Activated naive CD4-positive, alpha-beta T cell treated with anti-CD3 and anti-CD28 coated beads, Interleukin-2, amount 50 U/mL, for 16 hours (primary cell): ENCODE results near the gene EDN1.
A peak's percentile ranks its signal among the peaks of the same experiment; 100 is the strongest.

ENCODE experiments used
- DNase-seq: peaks from one replicate; pipeline ENCODE4 v3.0.0-alpha.2; 2020

EDN1 gene

DNA sequence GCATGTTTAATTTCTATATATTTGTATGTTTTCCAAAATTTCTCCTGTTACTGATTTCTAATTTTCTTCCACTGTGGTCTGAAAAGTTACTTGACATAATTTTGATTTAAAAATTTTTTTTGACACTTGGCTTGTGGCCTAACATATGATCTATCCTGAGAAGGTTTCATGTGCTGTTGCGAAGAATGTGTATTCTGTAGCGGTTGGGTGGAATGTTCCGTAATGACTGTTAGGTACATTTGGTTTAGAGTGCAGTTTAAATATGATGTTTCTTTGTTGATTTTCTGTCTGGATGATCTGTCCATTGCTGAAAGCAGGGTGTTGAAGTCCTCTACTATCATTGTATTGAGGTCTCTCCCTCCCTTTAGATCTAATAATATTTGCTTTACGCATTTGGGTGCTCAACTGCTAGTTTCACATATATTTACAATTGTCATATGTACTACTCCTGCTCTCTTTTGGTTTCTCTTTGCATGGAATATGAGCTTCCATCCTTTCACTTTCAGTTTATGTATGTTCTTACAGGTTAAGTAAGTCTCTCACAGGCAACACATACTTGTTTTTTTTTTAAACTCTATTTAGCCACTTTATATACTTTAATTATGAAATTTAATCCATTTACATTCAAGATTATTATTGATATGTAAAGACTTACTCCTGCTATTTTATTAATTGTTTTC lies 19.5 kb upstream of the EDN1 start:
- DNase-seq = no peak

DNA sequence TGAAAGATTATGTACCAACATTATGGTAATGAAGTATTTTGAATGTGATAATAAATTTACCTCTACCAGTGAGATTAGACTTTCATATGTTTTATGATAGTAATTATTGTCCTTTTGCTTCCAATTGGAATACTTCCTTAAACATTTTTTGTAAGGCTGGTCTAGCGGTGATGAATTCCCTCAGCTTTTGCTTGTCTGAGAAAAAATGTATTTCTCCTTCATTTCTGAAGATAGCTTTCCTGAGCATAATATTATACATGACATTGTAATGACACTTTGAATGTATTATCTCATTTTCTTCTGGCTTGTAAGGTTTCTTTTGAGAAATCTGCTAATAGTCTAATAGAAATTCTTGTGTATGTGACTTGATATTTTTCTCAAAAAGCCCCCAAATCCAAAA lies 18.6 kb upstream of the EDN1 start:
- DNase-seq = no peak

- DNase-seq = no peak
Measured at GRCh38 chr6:12271997-12272396, 18.2 kb upstream of the EDN1 start.

GRCh38 chr6:12275107-12275506 lies 15.1 kb upstream of the EDN1 start:
- DNase-seq = no peak

DNA sequence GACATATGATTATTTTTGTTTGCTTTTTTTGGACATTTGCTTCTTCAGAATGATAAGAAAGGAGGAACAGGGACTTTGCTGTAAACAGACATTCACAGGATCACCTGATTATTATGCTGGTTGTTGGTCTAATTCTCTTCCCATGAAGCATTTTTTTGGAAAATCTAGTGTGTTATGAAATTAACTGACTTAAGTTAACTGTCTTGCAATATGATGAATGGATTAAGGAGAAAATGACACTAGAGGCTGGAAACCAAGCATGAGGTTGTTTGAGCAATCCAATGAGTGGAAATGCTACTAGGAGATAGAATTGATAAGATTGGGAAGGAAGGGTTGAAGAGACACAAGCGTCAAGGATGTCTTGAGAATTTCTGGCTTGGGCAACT lies 13.2 kb upstream of the EDN1 start:
- DNase-seq = no peak

- no peak for DNase-seq
Measured at GRCh38 chr6:12277386-12277785, 12.8 kb upstream of the EDN1 start.

- no peak for DNase-seq
Measured at GRCh38 chr6:12278915-12279314, 11.2 kb upstream of the EDN1 start.

GRCh38 chr6:12279322-12280091 lies 10.7 kb upstream of the EDN1 start:
- DNase-seq = no peak

DNA sequence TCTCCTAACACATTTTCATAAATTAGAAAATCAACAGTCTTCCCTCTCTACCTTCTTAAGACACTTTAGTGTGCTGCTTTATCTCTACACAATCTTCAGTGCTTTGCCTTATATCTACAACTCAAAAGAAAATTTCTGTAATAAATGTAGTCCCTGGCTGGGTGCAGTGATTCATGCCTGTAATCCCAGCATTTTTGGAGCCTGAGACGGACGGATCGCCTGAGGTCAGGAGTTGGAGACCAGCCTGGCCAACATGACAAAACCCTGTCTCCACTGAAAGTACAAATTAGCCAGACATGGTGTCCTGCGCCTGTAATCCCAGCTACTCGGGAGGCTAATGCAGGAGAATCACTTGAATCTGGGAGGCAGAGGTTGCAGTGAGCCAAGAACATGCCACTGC lies 9.7 kb upstream of the EDN1 start:
- no peak for DNase-seq

DNA sequence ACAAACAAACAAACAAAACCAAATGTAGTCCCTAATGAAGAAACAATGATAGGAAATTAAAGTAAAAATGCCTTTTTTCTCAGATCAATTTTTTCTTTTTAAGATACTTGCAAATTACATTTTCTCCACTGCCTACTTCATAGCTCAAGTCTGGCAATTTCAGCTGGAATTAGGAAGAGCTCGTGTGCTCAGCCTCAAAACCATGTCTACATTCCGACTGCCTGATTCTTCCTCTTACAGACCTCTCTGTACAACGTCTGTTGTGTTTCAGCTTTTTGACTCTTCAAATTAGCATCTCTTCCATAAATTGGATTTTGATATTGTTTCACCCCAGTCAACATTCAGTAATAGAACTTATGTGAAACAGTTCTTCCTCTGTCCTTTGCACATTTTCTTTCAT lies 9.3 kb upstream of the EDN1 start:
- DNase-seq = no peak

DNA sequence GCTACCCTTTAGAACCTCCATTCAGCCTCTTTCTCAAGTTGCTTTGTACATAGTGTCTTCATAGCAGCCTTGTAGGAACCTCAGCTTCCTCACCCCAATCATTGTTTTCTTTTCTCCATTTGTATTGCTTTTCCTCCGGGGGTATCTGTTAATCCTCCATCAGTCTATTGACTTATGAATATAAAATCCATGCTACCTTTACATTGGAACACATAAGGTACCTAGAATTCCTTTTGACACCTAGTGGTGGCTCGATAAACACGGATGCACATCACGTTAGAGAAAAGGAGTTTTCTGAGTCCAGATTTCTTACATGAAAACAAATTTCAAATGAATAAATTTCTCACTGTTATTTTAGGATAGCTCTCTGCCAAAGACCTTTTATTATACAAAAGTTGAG lies 6.3 kb upstream of the EDN1 start:
- DNase-seq = no peak

DNA sequence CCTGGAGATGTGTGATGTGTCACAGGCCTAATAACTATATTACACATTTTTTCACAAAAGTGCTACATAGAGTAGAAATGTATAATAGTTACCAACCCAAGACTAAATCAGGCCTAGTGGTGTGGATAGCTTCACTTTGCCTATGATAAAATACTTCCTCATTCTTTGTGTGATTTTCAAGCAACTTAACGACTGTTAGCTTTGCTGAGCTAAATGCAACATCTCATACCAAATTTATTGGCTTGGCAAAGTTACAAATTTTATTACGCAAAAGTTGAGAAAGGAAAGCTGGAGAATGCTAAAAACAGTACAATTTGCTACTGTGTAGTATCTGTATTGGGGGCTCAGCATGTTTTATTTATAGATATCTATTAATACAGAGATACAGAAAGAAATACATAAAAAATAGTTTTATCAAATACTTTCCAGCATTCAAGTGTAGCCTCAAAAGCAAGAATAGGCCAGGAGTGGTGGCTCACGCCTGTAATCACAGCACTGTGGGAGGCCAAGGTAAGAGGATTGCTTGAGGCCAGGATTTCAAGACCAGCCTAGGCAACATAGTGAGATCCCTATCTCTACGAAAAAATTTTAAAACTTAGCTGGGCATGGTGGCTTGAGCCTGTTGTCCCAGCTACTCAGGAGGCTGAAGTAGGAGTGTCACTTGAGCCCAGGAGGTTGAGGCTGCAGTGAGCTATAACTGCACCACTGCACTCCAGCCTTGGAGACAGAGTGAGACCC lies 3.6 kb upstream of the EDN1 start:
- DNase-seq = no peak

- no peak for DNase-seq
Measured at GRCh38 chr6:12288211-12288618, 1.9 kb upstream of the EDN1 start.

- no peak for DNase-seq
Measured at GRCh38 chr6:12288914-12289313, 1.2 kb upstream of the EDN1 start.

GRCh38 chr6:12289365-12289919 lies 719 bp upstream of the EDN1 start:
- DNase-seq = peak; percentile 59

GRCh38 chr6:12291071-12291838 lies 1.1 kb downstream of the EDN1 start:
- no peak for DNase-seq

DNA sequence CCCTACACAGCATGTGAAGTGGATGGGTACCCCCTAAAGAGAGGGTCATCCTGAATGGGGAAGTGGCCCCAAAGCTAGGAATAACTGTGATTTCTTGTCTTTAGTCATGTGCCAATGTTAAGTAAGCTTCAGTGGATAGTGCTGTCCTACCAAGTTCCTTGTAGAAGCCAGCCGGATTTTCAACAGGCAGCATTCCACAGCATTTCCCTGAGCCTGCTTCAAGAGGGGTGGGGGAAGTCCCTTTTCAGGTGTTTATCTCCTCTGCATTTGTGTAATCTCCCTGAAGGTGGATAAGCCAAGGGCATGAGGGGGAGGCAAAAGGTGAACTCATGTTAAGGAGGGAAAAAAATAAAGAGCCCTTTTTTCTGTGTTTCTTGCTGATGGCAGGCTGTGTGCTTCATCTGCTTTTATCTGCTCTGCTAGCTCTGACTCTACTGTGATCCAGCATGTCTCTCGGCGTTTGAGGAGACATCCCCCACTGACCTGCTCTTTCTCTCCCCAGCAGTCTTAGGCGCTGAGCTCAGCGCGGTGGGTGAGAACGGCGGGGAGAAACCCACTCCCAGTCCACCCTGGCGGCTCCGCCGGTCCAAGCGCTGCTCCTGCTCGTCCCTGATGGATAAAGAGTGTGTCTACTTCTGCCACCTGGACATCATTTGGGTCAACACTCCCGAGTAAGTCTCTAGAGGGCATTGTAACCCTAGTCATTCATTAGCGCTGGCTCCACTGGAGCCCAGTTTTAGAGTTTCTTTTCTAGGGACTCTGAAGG lies 1.9 kb downstream of the EDN1 start:
- no peak for DNase-seq

DNA sequence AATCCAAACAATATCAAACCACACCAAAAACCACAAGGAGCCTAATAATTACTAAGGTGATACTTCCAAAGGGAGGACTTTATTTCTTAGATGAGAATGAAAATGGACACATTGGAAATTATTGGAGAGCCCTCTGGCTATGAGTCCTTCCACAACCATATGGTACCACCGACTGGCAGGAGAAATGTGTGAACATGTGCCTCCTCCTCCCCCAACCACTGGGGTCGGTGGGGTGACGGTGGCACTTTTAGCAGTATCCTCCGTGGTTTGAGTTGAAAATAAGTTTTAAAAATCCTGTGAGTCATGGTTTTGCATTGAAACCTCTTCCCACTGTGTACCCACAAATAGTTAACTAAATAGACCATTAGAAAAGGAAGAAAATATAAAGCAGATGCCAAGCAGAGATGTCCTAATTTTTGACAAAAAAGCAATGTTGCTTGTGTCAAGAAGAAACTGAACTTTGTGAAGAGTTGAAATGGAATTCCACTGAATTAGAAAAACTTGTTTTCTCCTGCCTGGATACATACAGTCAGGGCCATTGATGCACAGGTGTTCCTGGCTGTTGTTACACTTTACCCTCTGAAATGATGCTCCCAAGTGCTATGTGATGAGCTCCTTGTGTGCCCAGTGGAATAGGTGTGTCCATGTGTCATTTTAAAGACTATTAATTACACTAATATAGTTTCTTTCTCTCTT lies 3.2 kb downstream of the EDN1 start:
- DNase-seq = no peak

GRCh38 chr6:12293931-12294807 lies 4.0 kb downstream of the EDN1 start:
- no peak for DNase-seq

GRCh38 chr6:12294851-12295536 lies 4.8 kb downstream of the EDN1 start:
- DNase-seq = no peak
